22Rv1 (cell line): ENCODE results near the gene HOXB7.

ENCODE experiments used
- ZFX ChIP-seq: fragments of 450-650 bp; IDR thresholded peaks from 2 replicates; pipeline ENCODE4 v1.6.1; 2017; ENCODE audit warnings: antibody characterized with exemption, borderline replicate concordance
- TF ChIP-seq, protein P1 (sequence below): fragments of 450-650 bp; IDR thresholded peaks from 2 replicates; pipeline ENCODE4 v1.5.1; 2017; ENCODE audit warnings: mild to moderate bottlenecking

DNA sequence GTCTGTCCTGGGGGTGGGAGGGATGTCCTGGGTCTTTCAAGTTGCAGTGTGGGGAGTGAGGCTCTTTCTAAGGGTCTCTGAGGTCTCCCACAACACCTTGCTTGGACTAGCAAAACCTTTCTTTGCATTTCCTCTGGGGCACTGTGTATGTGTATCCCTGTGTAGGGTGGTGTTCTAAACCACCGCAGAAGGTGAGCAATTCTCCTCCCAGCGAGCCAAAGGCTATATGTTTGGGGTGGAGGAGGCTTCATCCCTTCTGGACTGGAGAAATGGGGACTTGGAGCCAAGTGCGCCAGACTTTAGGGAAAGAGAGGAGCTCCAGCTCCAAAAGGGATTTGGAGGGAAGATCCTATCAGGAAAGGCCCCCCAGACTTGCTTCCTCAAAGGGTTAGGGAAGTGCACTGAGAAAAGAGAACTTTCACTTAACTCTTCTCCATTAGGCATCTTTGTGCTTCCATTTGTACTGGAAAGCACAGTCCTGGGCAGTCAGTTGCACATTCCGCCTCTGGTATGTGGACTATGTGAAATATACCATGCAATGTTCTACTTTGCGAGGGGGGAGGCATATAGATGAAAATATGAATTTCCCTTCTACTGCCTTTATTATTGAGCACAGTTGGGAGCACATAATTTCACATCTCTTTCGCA lies 34.2 kb upstream of the HOXB7 start:
- TF ChIP-seq, protein P1, sequence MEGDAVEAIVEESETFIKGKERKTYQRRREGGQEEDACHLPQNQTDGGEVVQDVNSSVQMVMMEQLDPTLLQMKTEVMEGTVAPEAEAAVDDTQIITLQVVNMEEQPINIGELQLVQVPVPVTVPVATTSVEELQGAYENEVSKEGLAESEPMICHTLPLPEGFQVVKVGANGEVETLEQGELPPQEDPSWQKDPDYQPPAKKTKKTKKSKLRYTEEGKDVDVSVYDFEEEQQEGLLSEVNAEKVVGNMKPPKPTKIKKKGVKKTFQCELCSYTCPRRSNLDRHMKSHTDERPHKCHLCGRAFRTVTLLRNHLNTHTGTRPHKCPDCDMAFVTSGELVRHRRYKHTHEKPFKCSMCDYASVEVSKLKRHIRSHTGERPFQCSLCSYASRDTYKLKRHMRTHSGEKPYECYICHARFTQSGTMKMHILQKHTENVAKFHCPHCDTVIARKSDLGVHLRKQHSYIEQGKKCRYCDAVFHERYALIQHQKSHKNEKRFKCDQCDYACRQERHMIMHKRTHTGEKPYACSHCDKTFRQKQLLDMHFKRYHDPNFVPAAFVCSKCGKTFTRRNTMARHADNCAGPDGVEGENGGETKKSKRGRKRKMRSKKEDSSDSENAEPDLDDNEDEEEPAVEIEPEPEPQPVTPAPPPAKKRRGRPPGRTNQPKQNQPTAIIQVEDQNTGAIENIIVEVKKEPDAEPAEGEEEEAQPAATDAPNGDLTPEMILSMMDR: no peak
- TF ChIP-seq ZFX: no peak
